IMR-90 (cell line): Measurements from ENCODE around the gene S100A13.

ENCODE experiments used
- CEBPB ChIP-seq: IDR thresholded peaks from 2 replicates; pipeline ENCODE4 v1.6.1; 2012; ENCODE audit warnings: low read depth, low read length, improper control_type of control experiment
- FOS ChIP-seq: fragments of 150-350 bp; IDR thresholded peaks from 2 replicates; pipeline ENCODE4 v1.6.1; 2016; ENCODE audit warnings: low read depth, low read length
- MAFK ChIP-seq: IDR thresholded peaks from 2 replicates; pipeline ENCODE4 v1.6.1; 2012; ENCODE audit warnings: low read depth, low read length, improper control_type of control experiment
- MAZ ChIP-seq: IDR thresholded peaks from 2 replicates; pipeline ENCODE4 v1.6.1; 2012; ENCODE audit warnings: low read depth, mild to moderate bottlenecking, low read length, improper control_type of control experiment, moderate library complexity, borderline replicate concordance
- MXI1 ChIP-seq: IDR thresholded peaks from 2 replicates; pipeline ENCODE4 v1.6.1; 2012; ENCODE audit warnings: low read depth, mild to moderate bottlenecking, low read length, moderate library complexity, borderline replicate concordance
- NFE2L2 ChIP-seq: fragments of 150-350 bp; IDR thresholded peaks from 2 replicates; pipeline ENCODE4 v1.6.1; 2016; ENCODE audit warnings: low read depth, mild to moderate bottlenecking, low read length
- POLR2A ChIP-seq: IDR thresholded peaks from 2 replicates; pipeline ENCODE4 v1.6.1; 2012; ENCODE audit warnings: mild to moderate bottlenecking, low read depth, low read length
- RAD21 ChIP-seq: IDR thresholded peaks from 2 replicates; pipeline ENCODE4 v1.6.1; 2012; ENCODE audit warnings: low read length, improper control_type of control experiment
- RCOR1 ChIP-seq: IDR thresholded peaks from 2 replicates; pipeline ENCODE4 v1.6.1; 2012; ENCODE audit warnings: mild to moderate bottlenecking, low read length, improper control_type of control experiment; ENCODE audit not compliant: insufficient replicate concordance
- RFX5 ChIP-seq: IDR thresholded peaks from 2 replicates; pipeline ENCODE4 v1.8.0; 2012; ENCODE audit warnings: low read depth, mild to moderate bottlenecking, low read length, moderate library complexity
- SMC3 ChIP-seq: fragments of 150-350 bp; IDR thresholded peaks from 2 replicates; pipeline ENCODE4 v1.6.1; 2016; ENCODE audit warnings: low read depth, mild to moderate bottlenecking, antibody characterized with exemption, low read length, moderate library complexity
- TF ChIP-seq, protein P1 (sequence below): conservative IDR thresholded peaks from 2 replicates; pipeline ENCODE4 v1.5.1; 2012; ENCODE audit warnings: mild to moderate bottlenecking, low read depth, low read length, improper control_type of control experiment
- TF ChIP-seq, protein P2 (sequence below): fragments of 150-350 bp; IDR thresholded peaks from 2 replicates; pipeline ENCODE4 v1.6.1; 2016; ENCODE audit warnings: low read depth, mild to moderate bottlenecking, low read length, moderate library complexity, borderline replicate concordance
- TF ChIP-seq, protein P3 (sequence below): fragments of 150-350 bp; IDR thresholded peaks from 2 replicates; pipeline ENCODE4 v1.6.1; 2017; ENCODE audit warnings: mild to moderate bottlenecking, antibody characterized with exemption, low read length, low read depth

DNA sequence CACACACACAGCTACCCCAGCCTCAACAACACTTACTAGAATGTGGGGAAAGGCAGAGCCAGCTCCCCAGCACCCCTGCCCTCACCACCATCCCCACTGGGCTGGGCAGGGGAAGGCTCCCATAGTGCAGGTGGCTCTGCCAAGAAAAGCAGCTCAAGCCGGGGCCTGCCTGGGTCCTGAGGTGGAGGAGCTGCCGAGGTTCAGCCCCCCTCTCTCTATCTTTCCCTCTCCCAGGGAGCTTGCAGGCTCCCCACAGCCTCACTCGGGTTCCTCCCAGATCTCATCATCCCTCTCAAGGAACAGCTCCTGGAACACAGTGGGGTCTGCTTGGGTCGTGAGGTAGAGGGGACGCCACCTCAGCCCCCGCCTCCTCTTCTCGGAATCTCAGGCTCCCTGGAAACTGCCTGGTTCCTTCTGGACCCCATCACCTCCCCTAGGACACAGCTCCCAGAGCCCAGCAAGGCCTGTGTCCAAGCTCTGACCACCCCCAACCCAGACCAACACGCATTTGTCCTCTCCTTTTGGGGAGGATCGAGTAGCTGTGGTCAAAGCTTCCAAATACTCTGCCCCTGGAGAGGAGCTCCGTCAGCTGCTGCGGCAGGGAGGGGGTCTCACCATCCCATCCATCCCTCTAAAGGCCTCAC is 15.1 kb downstream of the S100A13 start:
- TF ChIP-seq, protein P1, sequence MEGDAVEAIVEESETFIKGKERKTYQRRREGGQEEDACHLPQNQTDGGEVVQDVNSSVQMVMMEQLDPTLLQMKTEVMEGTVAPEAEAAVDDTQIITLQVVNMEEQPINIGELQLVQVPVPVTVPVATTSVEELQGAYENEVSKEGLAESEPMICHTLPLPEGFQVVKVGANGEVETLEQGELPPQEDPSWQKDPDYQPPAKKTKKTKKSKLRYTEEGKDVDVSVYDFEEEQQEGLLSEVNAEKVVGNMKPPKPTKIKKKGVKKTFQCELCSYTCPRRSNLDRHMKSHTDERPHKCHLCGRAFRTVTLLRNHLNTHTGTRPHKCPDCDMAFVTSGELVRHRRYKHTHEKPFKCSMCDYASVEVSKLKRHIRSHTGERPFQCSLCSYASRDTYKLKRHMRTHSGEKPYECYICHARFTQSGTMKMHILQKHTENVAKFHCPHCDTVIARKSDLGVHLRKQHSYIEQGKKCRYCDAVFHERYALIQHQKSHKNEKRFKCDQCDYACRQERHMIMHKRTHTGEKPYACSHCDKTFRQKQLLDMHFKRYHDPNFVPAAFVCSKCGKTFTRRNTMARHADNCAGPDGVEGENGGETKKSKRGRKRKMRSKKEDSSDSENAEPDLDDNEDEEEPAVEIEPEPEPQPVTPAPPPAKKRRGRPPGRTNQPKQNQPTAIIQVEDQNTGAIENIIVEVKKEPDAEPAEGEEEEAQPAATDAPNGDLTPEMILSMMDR: no peak
- TF ChIP-seq MAFK: no peak
- TF ChIP-seq POLR2A: no peak
- TF ChIP-seq CEBPB: no peak
- no peak for TF ChIP-seq RFX5
- no peak for TF ChIP-seq RAD21
- no peak for TF ChIP-seq NFE2L2
- no peak for TF ChIP-seq SMC3
- TF ChIP-seq MAZ: no peak
- TF ChIP-seq RCOR1: no peak
- no peak for TF ChIP-seq MXI1
- TF ChIP-seq, protein P2, sequence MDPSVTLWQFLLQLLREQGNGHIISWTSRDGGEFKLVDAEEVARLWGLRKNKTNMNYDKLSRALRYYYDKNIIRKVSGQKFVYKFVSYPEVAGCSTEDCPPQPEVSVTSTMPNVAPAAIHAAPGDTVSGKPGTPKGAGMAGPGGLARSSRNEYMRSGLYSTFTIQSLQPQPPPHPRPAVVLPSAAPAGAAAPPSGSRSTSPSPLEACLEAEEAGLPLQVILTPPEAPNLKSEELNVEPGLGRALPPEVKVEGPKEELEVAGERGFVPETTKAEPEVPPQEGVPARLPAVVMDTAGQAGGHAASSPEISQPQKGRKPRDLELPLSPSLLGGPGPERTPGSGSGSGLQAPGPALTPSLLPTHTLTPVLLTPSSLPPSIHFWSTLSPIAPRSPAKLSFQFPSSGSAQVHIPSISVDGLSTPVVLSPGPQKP: no peak
- TF ChIP-seq, protein P3, sequence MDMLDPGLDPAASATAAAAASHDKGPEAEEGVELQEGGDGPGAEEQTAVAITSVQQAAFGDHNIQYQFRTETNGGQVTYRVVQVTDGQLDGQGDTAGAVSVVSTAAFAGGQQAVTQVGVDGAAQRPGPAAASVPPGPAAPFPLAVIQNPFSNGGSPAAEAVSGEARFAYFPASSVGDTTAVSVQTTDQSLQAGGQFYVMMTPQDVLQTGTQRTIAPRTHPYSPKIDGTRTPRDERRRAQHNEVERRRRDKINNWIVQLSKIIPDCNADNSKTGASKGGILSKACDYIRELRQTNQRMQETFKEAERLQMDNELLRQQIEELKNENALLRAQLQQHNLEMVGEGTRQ: no peak
- no peak for TF ChIP-seq FOS
